Left ventricle myocardium superior (tissue), 1 donor: ENCODE results near the gene LINS1. TPM values are rescaled to one million over a fixed set of nuclear protein-coding genes. Genes with fewer than 3 reads are reported as not detected.

Experiments
- ATAC-seq: fragments of 200-7000 bp; cut with Tn5 transposase; one replicate; pipeline ENCODE4 v1.9.1; 2020; ENCODE audit warnings: mild to moderate bottlenecking, moderate library complexity
- DNase-seq: peaks from one replicate; pipeline ENCODE4 v3.0.0-alpha.2; 2020
- intact Hi-C: fragments of 100-400 bp; cut with micrococcal nuclease; formaldehyde crosslinking; loops from one replicate; pipeline ENCODE4 v1.11.0; 2022
- long read RNA-seq: library from polyadenylated mRNA; unstranded; transcript quantifications from one replicate; pipeline ENCODE4 v2.0.0, GENCODE V29; 2021
- total RNA-seq: library from RNA; stranded (reverse); fragmentation: NEBNext Ultra II Directional; extraction: Animal tissue kit (Norgen Biotek cat#: 25700); gene quantifications from one replicate; pipeline ENCODE4 v1.2.1, GENCODE V29; 2021
- donor health status: DM: no; HTN: yes; CAD: no; lungs with severe emphysema.

Gene LINS1, protein sequence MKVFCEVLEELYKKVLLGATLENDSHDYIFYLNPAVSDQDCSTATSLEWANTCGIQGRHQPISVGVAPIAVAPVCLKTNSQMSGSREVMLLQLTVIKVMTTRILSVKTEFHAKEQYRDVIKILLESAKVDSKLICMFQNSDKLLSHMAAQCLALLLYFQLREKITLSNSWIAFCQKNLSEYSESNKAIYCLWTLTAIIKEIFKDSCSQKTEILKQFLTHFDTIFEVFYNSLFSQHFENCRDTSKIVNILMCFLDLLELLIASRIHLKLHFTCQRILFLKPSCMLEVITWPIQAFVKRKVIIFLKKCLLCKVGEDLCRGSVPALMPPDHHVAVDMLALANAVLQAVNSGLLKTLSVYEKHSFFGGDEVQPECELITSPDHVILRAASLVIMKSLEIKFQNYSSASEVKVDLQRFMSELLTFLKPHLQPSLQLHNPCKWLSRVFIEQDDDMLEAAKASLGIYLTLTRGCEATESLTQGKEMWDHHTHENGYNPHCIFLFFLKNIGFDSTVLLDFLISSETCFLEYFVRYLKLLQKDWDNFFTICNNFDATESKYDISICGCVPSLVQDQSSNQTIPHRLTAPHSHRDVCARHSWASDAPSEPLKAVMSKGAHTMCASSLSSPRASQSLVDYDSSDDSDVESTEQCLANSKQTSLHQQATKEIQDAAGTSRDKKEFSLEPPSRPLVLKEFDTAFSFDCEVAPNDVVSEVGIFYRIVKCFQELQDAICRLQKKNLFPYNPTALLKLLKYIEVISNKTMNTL
- total RNA-seq: 7.7 TPM
- long read RNA-seq, full-length matches to known transcripts: 3 of 5 reads
- long read RNA-seq, partial matches to known transcripts: 1 of 5 reads
- long read RNA-seq, other reads (novel, unspliced or antisense): 1 of 5 reads

DNA sequence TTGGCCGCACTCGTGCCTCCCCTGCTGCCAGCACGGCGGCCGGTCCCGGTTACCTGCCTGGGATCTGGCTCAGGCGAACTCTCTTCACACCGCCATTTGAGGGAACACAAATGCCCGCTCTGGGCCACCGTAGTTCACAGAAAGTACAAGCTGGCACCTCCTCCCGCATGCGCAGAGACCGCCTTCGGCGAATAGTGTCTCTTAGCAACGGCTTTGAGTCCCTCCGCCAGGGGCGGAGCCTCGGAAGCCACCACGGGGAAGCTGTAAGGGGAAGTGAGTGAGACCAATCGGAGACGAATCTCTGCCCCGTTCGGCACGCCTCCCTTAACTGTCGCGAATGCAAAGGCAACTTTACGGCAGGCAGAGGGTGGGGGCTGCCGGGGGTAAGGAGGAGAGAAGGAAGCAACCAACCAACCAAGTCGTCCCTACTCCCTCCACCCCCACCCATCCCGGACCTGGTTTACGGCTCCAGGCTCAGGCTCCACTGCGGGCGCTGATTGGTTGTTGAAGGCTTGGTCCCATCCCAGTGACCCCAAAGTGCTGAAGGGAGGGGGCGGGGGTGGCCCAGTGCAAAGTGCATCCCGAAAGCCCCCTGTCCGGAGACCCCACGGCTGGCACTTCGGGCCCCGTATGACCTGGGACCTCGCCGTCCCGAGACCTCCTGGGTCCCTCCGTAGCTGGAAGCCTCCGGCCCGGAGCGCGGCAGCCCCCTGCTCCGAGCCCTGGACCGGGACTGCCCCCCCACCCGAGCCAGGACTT lies at the start of gene LINS1, which contains the start of gene ASB7:
Gene LINS1, minus strand, starts transcription at position 121 of the 759 bp plus-strand sequence. CDS start 21,342 bp downstream, outside the sequence.
Gene ASB7, plus strand, starts transcription at position 526 of the 759 bp plus-strand sequence. CDS start 9,628 bp downstream, outside the sequence.
- ATAC-seq (peak; percentile 98), DNase-seq (peak; percentile 100)
- intact Hi-C loops: no loop called here

DNA sequence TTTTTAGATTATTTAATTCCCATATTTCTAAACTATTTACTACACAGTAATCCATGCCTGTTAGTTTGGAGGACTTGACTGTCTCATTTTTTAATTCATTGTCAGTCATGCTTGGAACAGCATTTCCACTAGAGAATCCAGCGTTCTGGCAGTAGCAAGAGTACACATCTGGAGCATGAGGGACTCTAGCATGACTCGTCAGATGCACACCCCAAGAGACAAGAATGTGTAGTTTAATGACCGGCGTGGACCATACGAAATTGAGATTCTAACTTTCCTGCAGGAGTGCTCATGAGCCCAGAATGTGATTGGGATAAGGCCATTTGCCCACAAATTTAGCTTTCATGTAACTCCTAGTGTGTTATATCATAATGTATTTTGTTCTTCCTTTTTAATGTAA lies 49.3 kb upstream of the LINS1 start:
- intact Hi-C loops: no loop called here
- DNase-seq (no peak), ATAC-seq (peak; percentile 81)

DNA sequence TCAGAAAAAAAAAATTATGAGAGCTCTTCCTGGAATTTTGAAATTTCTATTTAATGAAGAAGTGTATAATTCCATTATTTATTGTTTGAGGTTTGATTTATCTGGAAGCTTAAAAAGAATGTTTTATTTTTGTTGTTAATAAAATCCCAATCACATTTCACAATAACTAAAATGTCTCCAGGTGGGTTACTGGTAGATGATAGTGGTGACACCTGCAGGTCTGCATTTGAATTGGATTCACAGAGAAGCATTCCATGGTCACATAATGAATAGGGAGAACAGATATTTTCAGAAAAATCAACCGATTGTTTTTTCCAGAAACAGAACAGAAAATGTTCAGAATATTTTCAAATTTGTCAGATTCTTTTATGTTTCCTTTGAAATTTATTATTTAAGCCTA lies 48.7 kb upstream of the LINS1 start:
- ATAC-seq: no peak
- intact Hi-C loops: no loop called here
- no peak for DNase-seq

DNA sequence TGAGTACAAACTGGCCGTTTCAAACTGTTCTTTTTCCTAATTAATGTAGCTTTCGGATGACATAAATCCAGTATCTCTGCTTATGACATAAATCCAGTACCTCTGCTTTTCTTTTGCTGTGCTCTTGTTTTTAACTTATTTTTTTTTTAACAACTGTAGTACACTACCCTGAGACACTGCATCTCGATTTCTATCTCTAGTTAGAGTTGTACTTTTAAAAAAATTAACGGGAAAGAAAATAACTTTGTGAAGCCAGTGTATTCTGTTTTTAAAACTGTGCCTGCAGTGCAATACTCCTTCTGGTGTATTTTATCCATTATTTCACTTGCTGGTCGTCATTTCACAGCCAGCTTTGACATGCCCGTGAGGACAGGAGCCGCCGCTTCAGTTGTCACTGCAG lies 47.0 kb upstream of the LINS1 start:
- ATAC-seq (no peak), DNase-seq (no peak)
- intact Hi-C loops: no loop called here

DNA sequence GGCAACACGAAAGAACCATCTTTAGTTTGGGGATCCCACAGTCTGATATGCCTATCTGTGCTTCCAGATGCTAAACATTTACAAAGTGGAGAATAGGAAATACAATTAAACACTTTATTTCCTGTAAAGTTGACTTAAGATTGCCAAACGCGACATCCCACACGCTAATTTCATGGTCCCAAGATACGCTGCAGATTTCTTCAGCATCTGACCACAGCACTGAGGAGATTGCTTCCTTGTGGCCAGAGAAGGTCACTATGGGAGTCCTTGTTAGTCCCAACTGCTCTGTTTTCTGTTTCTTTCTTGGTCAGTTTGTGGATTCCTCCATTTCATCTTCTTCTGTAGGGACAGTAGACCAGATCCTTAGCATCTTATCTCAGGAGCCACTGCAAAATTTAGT lies 43.7 kb upstream of the LINS1 start:
- ATAC-seq (no peak), DNase-seq (no peak)
- intact Hi-C loops: no loop called here

DNA sequence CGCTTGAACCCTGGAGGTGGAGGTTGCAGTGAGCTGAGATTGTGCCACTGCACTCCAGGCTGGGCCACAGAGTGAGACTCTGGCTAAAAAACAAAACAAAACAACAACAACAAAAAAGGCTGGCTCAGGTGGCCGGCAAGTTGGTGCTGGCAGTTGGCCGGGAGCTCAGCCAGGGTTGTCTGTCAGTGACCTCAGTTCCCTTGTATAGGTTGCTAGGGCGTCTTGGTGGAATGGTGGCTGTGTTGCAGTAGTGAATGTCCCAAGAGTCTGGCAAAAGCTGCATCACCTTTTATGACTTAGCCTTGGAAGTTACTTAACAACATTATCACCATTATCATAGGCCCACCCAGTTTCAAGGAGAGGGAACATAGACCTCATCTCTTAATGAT lies 41.0 kb upstream of the LINS1 start:
- DNase-seq (no peak), ATAC-seq (no peak)
- intact Hi-C loops: no loop called here

DNA sequence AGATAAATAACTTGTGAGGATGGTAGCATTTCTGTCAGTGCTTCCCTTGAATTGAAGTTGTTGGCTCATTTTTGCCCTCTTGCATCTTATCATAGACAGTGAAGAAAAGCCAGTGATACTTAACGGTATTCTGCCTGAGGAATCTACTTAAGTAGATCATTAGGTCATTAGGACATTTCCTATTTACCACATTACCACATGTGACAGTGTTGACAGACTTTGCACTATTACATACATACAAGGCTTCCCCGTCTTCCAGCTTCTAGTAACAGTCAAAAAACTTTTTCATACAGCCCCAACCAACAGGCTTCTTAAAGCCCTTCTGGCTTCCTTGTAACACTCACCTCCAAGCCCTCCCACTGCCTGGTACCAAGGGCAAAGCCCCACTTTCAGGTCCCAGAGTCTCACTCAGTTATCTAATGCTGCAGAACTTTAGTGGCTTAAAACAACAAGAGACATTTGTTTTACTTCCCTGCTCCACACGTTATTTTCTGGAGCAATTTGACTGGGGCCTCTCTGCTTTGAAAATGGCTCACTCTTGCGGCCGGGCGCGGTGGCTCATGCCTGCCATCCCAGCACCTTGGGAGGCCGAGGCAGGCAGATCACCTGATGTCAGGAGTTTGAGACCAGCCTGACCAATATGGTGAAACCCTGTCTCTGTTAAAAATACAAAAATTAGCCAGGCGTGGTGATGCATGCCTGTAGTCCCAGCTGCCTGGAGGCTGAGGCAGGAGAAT lies 40.4 kb upstream of the LINS1 start:
- ATAC-seq: no peak
- intact Hi-C loops: no loop called here
- DNase-seq: no peak

DNA sequence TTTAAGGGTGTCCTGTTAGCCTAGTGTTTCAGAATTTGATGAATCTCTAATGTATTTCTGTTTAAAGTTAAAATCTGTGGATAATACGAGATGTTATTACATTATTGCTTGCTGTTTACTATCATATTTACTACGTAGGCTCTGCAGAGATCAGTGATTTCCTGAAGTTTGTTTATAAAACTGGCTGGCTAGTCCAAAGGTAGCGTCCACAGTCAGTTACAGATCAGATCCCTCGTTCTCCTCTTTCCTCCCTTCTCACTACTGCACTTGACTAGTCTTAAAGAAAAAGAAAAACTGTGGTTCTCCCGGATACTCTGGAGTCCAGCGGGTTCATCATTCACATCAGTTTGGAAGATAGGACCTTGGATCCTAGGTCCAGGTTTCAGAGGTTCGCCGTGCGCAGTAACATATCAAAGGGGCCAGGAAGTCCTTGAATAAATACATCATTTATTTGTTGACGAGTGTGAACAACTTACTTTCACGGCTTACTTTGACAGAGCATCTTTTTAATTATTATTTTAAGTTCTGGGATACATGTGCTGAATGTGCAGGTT lies 36.3 kb upstream of the LINS1 start:
- intact Hi-C loops: no loop called here
- DNase-seq: no peak

DNA sequence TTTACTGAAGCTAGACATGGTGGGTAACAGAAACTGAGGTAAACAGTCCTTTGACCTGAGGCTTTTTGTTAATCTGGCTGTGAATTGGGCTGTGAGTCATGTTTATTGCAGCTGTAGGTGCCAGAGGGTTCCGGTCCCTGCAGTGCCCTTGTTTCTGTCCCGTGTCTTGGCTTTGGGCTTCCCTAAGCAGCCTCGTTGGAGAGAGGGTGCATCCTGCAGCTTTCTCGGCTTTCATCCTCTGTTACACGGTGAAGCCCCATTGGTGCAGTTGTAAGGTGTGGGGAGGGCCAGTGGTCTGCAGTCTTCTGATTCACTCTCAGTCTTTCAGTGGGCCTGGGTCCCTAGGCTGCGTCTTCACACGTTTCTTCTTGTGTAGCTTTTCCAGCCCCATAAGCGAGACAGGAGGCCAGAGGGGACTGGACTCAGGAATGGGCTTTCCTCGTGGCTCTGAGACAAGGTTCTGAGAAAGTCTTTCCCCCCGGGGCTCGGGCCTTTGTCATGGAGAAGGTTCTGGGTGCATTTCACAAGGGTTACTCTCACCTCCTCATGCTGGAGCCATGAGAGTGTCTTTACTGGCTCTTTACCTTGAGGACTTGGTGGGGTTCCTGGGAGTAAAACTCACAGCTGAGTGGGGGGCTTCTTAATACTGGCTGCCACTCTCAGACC lies 33.6 kb upstream of the LINS1 start:
- ATAC-seq: no peak
- no peak for DNase-seq
- intact Hi-C loops: no loop called here

More for the DNA sequence above, 36.3 kb upstream of the LINS1 start:
- no peak for ATAC-seq

DNA sequence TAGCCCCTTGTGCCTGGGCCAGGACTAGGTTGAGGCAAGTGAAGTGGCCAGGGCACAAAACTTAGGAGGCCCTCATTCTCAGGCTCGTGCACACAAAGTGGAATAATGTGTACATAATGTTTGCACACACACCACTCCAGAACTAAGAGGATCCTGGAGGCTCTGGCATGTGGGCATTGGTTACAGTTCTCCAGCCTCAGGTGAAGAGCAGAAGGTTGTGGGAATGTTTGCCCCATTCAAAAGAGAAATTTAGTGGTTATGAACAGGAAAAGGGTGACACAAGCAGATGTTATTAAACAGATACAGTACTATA lies 31.7 kb upstream of the LINS1 start:
- ATAC-seq (no peak), DNase-seq (no peak)
- intact Hi-C loops: no loop called here

DNA sequence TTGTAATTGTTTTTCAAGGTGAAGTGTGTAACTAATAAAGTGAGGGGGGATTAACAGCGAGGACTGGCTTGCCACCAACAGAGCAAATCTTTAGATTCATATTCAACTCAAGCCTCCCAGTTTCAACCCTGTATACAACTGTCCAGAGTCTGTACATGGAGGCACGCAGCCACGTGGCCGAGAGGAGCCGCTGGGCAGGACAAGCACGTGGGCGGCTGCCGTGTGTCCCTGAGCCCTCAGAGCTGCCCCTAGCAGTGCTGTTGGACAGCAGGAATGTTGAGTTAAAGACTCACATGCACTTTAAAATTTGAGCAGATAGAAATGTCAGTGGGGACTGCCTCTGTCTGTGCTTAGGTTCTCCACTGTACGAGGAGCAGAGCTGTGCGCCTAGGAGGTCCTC lies 29.8 kb upstream of the LINS1 start:
- DNase-seq (no peak), ATAC-seq (no peak)
- intact Hi-C loops: no loop called here

DNA sequence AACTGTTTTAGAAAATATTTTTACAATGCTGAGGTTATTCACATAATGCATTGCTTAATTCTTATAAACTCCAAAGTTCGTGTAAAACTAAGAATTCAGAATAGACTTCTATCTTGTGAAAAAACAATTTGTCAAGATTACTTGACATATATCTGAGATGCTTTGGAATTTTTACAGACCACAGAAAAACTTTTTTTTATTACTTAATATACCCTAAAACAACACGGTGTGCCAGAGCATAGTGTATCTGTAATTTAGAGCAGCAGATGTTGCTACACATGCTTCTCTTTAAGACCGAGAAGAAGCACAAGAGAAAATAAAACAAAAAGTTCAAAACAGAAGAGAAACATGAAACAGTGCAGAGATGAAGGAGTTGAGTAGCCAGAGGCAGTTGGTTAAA lies 26.8 kb upstream of the LINS1 start:
- no peak for ATAC-seq
- intact Hi-C loops: no loop called here
- no peak for DNase-seq

DNA sequence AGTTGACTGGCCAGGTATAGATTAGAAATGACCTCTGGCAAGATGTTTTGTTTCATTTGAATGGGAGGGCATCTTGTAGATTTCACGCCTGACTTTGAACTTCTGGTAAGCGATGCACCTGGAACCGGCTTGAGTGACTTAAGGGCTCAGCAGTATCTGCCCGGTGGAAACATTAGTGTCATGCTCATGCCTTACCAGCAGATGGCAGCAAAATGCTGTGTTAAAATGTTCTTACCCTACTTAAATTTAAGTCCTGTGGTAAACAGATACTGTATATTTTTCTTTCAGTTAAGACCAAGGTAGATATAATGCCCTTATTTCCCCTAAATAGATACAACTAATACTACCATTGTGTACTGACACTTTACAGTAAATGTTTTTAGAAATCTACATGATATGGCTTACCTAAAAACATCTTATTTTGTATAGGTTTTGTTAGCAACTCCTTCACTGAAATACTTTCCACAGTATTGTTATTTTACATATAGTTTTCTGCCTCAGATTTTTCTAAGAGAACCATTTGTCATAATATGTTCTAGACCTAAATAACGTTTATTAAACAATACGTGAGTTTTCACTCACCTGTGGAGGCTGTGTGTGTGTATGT lies 25.9 kb upstream of the LINS1 start:
- ATAC-seq (peak; percentile 84), DNase-seq (no peak)
- intact Hi-C loops: loop anchor here (2.0 kb wide), 1 partner anchor 245 kb away; no protein-coding TSS in a partner anchor

DNA sequence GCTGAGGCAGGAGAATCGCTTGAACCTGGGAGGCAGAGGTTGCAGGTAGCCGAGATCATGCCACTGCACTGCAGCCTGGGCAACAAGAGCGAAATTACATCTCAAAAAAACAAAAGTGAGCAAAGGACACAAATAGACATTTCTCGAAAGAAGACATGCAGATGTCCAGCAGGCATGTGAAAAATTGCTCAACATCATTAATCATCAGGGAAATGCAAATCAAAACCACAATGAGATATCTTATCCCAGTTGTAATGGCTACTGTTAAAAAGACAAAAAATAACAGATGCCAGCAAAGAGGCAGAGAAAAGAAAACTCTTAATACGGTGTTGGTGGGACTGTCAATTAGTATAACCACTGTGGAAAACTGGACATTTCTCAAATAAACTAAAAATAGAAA lies 21.3 kb upstream of the LINS1 start:
- ATAC-seq (peak; percentile 19), DNase-seq (no peak)
- intact Hi-C loops: no loop called here

DNA sequence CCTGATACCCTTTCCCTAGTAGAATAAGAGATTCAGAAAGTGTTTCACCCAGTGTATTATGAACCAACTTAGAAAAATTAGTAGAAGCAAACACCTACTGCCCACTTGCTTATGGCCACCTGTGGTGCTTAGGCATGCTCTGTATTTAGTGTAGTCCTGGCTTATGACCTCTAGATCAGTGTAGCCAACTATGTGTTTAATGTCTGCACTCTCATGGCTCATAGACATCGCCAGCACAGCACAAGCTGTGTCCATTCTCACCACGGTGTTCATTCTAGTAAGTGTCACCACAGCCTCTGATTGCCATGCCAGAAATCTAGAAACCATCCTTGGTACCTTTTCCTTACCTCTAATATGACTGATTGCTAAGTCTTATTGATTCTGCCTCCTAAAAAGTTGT lies 14.7 kb upstream of the LINS1 start:
- ATAC-seq (no peak), DNase-seq (no peak)
- intact Hi-C loops: no loop called here

DNA sequence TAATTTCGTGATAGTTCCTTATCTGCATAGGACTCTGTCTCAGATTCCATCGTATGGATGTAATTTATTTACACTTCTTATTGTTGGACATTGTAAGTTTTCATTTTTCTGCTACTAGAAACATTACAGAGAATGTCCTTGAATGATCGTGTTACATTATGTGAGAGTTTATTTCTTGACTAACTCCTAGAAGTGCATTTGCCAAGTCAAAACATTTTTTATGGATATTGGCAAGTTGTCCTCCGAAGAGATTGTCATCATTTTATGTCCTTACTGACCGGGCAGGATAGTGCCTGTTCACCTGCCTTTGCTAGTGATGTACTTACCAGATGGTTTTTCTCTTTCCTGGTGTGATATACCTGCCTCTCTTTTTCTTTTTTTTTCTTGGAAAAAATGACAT lies 13.8 kb upstream of the LINS1 start:
- no peak for ATAC-seq
- DNase-seq: no peak
- intact Hi-C loops: no loop called here

DNA sequence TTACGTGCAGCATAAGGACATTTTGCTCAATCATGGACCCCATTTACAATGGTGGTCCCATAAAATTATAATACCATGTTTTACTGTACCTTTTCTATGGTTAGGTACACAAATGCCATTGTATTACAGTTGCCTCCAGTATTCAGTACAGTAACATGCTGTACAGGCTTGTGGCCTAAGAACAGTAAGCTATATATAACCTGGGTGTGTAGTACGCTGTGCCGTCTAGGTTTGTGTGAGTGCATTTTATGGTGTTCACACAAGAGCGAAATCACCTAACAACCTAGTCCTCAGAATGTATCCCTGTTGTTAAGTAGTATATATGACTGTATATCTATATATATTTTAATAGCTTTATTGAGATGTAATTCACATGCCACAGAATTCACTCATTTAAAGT lies 12.9 kb upstream of the LINS1 start:
- DNase-seq (no peak), ATAC-seq (peak; percentile 69)
- intact Hi-C loops: no loop called here

DNA sequence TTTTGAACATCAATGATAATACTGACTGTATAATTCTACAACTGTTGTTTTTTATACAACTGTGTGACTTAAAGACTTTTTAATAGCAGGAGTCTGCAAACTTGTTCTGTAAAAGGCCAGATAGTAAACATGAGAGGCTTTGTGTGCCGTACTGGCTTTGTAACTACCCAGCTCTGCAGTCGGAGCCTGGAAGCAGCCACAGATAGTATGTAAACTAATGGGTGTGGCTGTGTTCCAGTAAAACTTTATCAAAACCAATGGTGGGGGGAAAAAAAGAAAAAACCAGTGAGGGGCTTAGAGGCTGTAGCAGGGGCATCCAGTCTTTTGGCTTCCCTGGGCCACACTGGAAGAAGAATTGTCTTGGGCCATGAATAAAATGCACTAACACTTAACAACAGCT lies 12.4 kb upstream of the LINS1 start:
- ATAC-seq (no peak), DNase-seq (no peak)
- intact Hi-C loops: no loop called here
